HK-2 (cell line): ENCODE measurements around the gene CALD1.
"Not testable (repeated sequence)": the region's sequence is repeated elsewhere in the genome, so short reads cannot be mapped to it uniquely, and the experiment has no call there.

Experiments
- DNase-seq: peaks from one replicate; pipeline ENCODE4 v3.0.0-alpha.2; 2018; ENCODE audit not compliant: unreplicated experiment

CALD1 gene

GRCh38 chr7:134948736-134949135, 169.3 kb downstream of the CALD1 start:
- no peak for DNase-seq

DNA sequence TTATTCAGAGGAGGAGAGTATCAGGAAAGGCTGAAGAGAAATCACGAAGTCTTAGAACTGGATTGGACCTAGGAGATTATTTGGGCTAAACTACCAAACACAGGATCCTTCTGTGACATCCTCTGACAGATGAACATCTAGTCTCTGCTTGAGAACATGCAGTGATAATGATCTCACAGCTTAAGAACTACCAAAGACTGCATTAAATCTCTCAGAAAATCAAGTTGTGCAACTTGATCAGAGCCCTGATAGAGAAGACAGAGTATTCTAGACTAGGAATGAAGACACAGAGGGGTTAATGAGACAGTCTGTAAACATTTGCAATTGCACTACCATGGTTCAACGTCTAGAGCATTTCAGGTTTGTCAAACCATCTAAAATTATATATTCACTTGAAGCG, 169.7 kb downstream of the CALD1 start:
- DNase-seq, result no peak

DNA sequence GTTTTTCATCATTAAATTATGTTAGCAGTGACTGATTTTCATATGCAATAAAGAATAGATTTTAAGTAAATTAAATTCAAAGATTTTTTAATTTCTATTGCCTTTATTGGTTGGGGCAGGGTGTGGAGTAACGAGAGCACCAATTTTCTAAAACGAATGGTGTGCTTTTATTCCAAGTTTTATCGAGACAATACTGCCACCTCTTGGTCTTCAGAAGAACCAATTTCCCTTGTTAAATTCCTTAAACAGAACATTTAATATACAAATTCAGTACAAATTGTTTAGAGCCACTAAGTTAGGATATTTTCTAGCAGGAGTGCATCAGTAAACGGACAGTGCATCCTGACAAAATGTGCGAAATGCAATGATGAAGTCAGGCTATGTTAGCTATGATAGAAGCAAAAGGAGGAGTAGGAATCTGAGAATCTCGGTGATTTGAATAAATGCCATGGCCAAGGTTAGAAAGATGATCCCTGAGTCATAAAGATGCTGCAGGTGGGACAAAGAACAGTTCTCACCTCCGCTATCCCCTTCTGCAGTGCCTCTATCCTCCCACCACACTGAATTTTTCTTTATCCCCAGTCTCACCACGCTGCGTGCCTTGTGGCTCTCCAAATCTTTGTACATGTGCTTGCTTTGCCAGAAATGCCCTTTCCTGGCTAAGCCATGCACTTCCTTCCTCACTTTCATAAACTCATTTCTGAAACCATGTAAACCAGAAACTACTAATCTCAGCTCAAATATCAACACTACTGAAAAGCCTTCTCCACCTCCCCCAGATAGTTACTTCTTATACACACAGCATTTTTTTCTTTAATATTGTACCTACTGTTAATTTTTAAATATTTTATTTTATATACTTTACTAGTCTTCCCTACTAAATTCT, 175.0 kb downstream of the CALD1 start:
- no peak for DNase-seq

DNA sequence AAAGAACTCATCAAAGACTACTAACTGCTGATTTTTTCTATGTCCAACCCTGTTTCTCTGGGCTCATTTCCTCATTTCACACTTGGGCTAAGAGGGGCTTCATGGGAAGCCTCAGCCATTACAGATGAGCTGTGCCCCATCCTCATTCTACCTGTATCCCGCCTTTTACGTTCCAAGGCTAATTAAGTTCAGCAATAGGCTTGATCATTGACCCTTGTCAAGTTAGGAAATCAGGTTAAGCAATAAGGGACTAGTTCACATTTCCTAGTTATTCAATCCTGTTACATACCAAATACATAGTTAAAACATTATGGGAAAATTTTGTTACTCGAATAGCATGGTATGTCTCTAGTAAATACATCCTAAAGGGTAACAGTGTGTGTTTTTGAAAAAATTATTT, 177.6 kb downstream of the CALD1 start:
- no peak for DNase-seq

GRCh38 chr7:134959810-134960209, 180.4 kb downstream of the CALD1 start:
- DNase-seq, result no peak

- DNase-seq, result no peak
Observed at GRCh38 chr7:134962270-134962780, 182.9 kb downstream of the CALD1 start.

DNA sequence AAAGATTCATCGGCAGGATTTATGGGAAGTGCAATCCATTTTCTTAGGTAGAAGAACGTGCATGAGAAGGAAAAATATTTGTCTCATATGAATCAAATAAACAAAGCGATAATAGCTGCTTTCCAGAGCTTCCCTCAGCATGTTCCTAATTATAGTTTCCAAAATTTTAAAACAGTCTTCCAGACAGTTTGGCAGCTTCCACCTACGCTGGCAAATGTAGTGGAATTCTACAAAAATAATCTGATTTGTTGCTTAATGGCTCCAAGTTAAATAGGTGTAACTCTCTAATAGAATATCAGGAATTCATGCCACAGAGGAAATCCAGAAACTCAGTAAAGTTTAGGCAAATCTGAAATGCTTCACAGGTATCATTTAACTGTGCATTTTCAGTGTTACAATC, 183.6 kb downstream of the CALD1 start:
- DNase-seq, result no peak

- DNase-seq, result no peak
Observed at GRCh38 chr7:134966691-134967090, 187.3 kb downstream of the CALD1 start.

- no peak for DNase-seq
Observed at GRCh38 chr7:134968110-134968509, 188.7 kb downstream of the CALD1 start.

DNA sequence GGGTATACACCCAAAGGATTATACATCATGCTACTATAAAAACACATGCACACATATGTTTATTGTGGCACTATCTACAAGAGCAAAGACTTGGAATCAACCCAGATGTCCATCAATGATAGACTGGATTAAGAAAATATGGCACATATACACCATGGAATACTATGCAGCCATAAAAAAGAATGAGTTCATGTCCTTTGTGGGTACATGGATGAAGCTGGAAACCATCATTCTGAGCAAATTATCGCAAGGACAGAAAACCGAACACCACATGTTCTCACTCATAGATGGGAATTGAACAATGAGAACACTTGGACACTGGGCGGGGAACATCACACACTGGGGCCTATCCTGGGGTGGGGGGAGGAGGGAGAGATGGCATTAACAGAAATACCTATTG, 202.2 kb downstream of the CALD1 start:
- DNase-seq, result not testable (repeated sequence)

DNA sequence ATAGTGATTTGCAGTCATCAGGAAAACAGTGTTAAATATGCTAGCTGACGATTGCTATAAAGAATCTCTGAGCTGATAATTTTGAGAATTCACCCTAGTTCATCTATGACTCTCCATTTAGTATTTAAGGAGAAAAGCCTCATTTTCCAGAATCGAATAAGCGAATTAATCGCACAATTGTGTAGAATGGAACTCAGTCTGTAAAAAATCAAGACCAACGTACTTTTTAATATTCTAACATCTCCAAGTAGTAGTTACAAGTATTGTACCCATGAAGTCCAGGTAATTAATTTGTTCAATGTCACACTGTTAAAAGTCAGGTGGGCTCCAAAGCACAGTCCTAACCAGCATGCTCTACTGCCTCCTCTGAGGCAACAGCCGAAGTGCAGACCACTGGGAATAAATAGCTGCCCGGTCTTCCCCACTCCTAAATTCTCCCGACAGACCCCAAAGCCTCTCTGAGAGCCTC, 206.5 kb downstream of the CALD1 start:
- DNase-seq, result no peak

DNA sequence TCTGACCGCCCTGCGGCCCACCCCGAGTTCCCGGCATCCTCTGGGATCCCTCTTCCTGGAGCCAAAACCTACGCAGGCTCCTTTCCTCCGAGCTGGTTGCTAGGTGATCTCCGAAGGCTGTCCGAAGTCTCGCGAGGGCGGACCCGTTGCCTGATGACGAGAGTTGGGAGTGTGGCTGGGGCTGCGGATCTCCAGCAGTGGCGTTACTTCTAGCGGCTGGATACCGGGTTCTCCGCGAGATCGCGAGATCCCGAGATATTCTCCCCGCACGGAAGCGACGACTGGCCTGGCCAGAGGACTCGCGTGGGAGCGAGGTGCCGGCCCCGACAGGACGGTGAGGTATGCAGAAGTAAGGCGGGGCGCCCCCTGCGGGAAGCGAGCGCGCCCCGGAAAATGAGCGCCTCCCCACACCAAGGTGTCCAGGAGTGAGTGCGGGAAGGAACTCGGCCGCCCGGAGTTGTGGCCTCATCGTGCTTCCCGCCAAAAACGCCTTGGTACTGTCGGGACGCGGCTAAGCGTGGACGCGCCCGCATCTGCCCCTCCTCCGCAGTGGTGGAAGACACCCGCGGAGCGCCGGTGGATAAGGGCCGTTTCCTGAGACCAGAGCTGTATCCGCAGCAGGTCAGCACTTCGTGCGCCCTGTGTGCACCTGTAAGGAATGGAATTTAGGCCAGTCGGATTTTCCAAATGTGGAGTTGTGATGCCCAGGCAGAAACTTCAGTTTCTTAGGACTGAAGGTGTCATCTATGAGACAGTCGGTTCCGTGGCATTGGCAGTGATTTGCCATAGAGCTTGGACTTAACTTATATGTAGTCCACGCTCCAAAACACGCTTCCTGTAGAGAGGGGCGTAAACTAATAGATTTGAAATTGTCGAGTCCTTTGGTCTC, 207.2 kb downstream of the CALD1 start, which contains the start of gene AGBL3:
Gene AGBL3, plus strand, starts transcription at position 146 of the 889 bp plus-strand sequence. CDS start 1,426 bp downstream, outside the sequence.
- DNase-seq, result peak; percentile 98

- no peak for DNase-seq
Observed at GRCh38 chr7:134988161-134988560, 208.7 kb downstream of the CALD1 start.

- DNase-seq, result no peak
Observed at GRCh38 chr7:134991469-134992339, 212.3 kb downstream of the CALD1 start.

DNA sequence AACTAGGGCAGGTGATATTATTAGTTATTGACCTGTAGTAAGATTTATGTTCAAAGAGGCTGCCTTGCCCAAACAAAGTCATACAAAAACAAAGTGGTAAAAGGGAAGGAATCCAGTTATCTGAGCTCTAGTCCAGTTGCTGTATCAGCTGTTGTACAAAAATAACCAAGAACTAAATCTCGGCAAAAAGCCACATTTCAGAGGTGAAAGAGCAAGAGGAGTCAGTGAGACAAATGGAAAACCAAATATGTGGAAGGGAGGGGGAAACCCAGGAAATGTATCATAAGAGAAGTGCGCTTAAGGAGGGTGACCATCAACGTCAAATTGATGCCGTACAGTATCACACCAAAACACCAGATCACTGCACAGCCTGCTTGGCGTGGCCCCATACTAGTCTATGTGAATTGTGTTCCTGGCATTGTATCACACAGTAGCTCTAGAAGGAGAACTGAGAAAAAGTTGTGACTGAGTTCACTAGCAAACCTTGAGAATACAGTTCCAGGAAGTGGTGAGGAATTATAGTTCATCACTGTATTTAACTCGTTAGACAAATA, 213.3 kb downstream of the CALD1 start:
- DNase-seq, result no peak

DNA sequence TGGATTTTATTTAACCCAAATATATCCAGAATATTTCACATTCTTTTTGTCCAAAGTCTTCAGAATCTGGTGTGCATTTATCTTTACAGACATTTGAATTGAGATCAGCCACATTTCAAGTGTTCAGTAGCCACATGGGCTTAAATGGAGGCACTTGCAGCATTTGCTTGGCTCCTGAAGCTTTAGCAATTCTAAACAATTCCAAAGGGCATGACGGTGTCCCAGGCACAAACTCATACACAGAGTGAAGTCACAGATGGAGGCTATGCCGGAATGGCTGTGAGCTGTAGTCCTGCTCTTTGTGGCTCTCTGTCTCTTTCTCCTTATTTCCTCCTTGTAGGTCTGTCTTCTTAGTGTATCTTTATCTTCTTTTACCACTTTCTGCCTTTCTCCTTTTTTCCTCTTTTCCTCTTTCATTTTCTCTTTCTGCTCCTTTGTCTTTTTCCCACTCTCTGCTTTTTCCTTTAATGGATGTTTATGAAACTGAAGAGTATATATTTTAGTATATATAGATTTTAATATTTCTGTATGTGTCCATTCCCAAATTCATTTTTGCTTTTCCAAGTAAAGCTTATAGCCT, 214.5 kb downstream of the CALD1 start:
- DNase-seq, result no peak

DNA sequence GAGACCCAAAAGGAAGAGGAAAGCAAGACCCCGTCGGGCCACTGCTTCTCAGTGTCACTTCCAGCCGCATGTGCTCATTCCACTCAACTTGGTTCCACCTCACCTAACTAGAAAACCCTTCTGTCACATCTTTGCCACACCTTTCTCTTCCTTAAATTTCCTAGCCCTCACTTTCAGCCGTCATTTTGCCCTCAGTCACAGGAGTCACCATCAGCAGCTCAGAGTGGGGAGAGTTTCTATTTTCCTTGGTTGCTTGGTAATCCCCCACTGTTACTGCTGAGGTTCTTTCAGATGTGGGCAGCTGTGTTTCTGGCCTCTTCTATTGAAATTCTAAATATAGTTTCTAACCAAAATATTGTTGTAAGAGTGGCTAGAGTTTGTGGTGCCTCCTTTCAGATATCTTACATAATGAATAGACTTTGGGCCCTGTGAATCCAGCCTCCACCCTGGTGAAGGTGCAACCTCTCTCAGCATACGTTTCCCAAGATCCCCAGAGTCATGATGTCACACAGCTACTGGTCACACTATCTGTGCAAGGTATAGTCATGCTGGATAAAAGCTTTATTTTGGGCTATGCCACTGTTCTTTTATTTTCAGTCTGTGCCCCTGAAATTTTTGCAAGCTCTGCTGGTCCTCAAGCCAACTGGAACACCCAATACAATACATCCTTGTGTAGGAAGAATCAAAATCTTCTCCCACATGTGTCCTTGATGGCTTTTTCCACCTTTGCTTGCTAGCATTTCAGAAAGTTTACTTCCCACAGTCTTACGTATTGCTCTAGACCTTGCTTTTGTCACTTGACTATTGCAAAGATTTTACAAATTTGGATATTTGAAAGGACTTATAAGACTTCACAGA, 216.0 kb downstream of the CALD1 start:
- no peak for DNase-seq

DNA sequence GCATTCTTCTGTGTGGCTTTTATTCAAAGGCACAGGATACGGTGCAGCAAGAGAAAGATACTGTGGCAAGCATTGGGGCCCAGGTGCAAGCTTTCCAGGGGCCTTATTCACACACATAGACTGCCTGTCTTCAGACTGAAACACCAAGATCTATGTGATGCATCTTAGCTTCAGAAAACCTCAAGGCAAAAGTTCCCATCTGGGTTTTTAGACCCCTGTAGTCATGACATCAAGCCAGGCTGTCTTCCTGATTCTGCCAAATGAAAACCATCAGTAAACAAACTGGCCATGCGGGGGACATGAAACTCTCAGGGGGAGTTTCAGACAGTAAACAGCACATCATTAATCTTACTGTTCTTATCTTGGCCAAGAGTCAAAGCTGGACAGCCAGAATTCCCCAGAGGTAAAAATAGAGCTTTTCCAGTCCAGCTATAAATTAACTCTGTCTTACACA, 216.7 kb downstream of the CALD1 start:
- no peak for DNase-seq

DNA sequence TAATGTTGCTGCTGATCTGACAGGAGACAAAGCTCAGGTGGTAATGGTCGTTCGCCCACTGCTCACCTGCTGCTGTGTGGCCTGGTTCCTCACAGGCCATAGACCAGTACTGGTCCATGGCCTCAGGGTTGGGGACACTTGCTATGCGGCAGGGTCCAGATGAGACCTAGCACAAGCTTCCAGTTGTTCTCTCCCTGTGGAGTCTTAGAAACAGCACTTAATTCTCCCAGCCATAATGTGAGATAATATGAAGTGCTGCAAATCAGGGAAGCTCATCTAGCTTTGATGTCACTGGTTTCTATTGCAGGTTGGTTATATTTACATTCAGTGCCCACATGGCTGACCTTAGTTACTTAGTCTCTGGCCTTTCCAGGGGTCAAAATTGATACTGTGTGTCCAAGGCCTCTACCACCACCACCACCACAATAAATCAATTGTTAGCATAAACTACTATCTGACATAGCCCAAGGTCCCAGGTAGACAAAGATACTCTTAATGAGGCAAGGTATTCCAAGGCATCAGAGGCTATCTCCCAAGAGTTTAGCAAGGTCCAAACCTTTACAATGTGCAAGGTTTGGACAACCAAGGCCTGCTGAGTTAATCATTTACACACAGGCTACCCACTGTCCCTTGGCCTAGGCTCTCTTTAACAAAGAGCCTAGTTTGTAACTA, 217.9 kb downstream of the CALD1 start:
- no peak for DNase-seq
